ENCODE measurements around the gene PAK1.
"Not testable (repeated sequence)": the region's sequence is repeated elsewhere in the genome, so short reads cannot be mapped to it uniquely, and the experiment has no call there.

The PAK1 gene

DNA sequence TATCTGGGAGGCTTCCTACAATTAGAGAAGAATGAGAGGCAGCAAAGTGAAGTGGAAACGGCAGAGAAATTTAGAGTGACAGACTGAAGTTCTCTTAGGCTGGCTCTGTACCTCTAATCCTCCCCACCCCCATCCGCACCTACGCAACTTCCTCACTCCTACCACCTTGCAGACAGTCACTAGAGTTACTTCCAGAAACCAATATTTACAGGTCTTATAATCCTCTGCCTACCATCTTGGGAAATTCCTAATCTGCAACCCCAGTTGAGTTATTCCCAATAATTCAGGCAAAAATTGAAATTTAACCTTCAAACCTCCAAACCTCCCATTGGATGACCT, 71.7 kb downstream of the PAK1 start:
- Mint-ChIP-seq H3K9me3 (no peaks in the 10 kb centered on the region), H3K27me3 (no peaks in the 10 kb centered on the region), H3K36me3 (ENCODE audit: insufficient read depth) (no peaks in the 10 kb centered on the region), H3K4me3 (no peak overlapping the region), H3K4me1 (ENCODE audit: low read depth in 2 of 2) (peaks cover 1 to 12% of the 10 kb centered on the region in 2 donors), H3K27ac (no peak overlapping the region)
- no peak for ATAC-seq (replicated peaks)
- DNase-seq, result no peak

DNA sequence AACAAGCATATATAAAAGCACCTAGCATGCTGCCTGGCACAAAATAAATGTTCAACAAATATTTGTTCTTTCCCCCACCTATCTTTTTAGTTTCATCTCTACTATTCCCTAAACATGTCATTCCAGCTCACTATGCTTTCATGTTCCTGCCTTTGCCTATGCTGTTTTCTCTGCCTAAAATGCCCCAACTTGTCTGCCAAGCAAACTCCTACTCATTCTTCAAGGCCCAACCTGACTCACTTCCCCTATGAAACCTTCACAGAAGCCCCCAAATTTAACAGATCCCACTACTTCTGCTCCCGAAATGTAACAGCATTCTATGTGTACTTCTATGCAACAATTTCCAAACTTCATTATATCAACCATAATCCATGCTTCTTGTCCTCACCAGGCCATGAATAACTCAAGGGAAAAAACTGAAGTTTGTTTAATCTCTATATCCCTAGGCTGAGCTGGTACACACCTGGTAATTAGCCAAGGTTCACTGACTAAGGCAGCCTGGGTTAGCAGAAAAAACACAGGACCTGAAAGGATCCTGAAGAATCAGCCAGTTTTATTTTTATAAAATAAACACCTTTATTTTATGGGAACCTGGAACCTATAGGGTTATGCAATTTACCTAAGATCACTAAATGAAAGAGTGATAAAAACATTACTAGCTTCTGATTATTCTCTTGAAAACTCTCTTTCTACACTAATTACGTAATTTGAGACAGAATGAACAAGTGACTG, 72.2 kb downstream of the PAK1 start:
- peaks cover 1 to 11% of the 10 kb centered on the region in 2 donors for H3K4me1 Mint-ChIP-seq (ENCODE audit: low read depth in 2 of 2)
- H3K27me3 Mint-ChIP-seq, result no peaks in the 10 kb centered on the region
- no peaks in the 10 kb centered on the region for H3K9me3 Mint-ChIP-seq
- DNase-seq, result no peak
- ATAC-seq (replicated peaks), result no peak
- no peaks in the 10 kb centered on the region for H3K36me3 Mint-ChIP-seq (ENCODE audit: insufficient read depth)
- H3K4me3 Mint-ChIP-seq, result no peak overlapping the region
- no peak overlapping the region for H3K27ac Mint-ChIP-seq

DNA sequence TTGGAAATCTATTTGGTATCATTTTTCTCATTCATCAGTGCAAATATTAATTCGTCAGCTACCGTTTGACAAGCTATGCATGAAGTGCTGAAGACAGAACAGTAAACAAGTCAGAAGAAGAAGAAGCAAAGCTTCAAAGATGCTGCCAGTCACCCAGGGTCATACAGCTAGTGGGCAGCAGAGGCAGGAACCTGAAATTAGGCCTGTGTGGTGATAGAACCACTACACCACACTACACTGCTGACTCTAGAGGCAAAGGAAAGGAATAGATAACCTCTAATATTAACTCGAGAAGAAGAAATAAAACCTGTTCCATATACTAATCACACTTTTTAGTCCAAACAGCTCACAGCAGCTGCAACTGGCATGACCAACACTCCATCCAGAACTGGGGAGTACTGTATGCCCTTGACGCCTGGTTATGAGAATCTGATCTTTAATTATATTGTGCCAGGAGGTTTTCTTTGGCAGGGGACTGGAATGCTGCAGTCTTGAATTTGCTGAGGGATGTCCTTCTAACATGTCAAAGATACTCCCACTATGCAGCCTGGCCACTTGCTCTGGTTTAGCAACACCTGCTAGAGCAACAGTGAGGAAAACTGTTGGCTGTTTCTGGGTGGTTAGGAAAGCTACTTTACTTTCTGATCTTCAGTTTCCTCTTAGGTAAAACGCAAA, 73.0 kb downstream of the PAK1 start:
- no peak for DNase-seq
- no peak for ATAC-seq (replicated peaks)
- peaks cover 1 to 8% of the 10 kb centered on the region in 2 donors for H3K4me1 Mint-ChIP-seq (ENCODE audit: low read depth in 2 of 2)
- H3K4me3 Mint-ChIP-seq, result no peak overlapping the region
- no peaks in the 10 kb centered on the region for H3K36me3 Mint-ChIP-seq (ENCODE audit: insufficient read depth)
- no peak overlapping the region for H3K27ac Mint-ChIP-seq
- no peaks in the 10 kb centered on the region for H3K27me3 Mint-ChIP-seq
- no peaks in the 10 kb centered on the region for H3K9me3 Mint-ChIP-seq

DNA sequence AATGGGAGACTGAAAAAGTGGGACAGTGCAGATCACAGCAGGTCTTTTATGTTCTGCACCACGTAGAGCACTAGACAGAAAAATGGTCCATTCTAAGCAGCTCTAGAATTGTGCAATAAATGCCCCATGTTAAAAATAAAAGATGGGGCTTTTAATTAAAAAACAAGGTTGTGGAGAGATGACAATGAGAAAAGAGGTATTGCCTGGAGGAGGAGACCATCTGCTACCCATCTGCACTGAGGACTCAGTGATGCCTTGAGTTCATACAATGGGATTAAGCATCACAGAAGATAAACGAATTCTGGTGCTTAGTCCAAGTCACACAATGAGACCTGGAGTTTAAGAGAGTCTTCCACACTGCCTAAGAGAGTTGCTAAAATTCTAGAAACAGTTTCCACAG, 73.6 kb downstream of the PAK1 start:
- peaks cover 1 to 8% of the 10 kb centered on the region in 2 donors for H3K4me1 Mint-ChIP-seq (ENCODE audit: low read depth in 2 of 2)
- ATAC-seq (replicated peaks) (no peak), DNase-seq (no peak)
- H3K27ac Mint-ChIP-seq, result no peak overlapping the region
- no peaks in the 10 kb centered on the region for H3K36me3 Mint-ChIP-seq (ENCODE audit: insufficient read depth)
- no peak overlapping the region for H3K4me3 Mint-ChIP-seq
- H3K27me3 Mint-ChIP-seq, result no peaks in the 10 kb centered on the region
- no peaks in the 10 kb centered on the region for H3K9me3 Mint-ChIP-seq

DNA sequence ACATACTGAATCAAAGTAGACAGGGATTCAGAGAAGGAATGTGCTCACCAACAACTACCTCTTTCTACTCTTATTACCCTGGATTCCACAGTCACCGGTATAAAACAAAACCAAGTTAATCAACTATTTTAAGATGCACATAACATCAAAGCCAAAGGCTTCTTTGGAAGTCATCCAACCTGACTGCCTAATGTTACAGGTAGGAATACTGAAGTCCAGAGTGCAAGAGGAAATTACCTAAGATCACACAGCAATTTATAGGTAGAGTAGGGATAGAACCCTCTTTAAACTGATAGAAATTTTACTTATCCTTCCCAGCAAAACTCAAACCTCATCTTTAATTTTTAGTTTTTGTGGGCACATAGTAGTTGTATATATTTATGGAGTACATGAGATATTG, 76.3 kb downstream of the PAK1 start:
- Mint-ChIP-seq H3K27me3 (no peaks in the 10 kb centered on the region), H3K9me3 (no peaks in the 10 kb centered on the region), H3K4me1 (ENCODE audit: low read depth in 2 of 2) (peaks cover 0 to 1% of the 10 kb centered on the region in 2 donors), H3K27ac (no peak overlapping the region), H3K4me3 (no peak overlapping the region), H3K36me3 (ENCODE audit: insufficient read depth) (no peaks in the 10 kb centered on the region)
- DNase-seq (no peak), ATAC-seq (replicated peaks) (no peak)

DNA sequence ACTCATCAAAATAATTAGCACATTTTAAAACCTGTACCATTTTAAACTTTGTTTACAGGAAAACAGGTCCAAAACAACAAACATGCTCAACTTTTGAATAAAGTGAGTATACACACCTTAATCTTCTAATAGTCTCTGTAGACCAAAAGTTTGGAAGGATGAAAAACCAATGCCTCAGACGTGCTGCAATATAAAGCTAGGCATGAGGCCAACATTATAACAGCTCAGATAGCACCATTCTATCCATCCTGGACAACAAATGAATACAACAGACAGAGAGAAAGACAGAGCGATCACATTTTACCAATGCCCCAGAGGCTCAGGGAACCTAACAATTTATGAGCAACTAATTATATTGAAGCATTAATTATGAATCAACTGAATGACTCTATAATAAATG, 77.0 kb downstream of the PAK1 start:
- ATAC-seq (replicated peaks) (no peak), DNase-seq (no peak)
- H3K27me3 Mint-ChIP-seq, result no peaks in the 10 kb centered on the region
- H3K27ac Mint-ChIP-seq, result no peak overlapping the region
- peaks cover 0 to 1% of the 10 kb centered on the region in 2 donors for H3K4me1 Mint-ChIP-seq (ENCODE audit: low read depth in 2 of 2)
- H3K4me3 Mint-ChIP-seq, result no peak overlapping the region
- no peaks in the 10 kb centered on the region for H3K36me3 Mint-ChIP-seq (ENCODE audit: insufficient read depth)
- no peaks in the 10 kb centered on the region for H3K9me3 Mint-ChIP-seq

DNA sequence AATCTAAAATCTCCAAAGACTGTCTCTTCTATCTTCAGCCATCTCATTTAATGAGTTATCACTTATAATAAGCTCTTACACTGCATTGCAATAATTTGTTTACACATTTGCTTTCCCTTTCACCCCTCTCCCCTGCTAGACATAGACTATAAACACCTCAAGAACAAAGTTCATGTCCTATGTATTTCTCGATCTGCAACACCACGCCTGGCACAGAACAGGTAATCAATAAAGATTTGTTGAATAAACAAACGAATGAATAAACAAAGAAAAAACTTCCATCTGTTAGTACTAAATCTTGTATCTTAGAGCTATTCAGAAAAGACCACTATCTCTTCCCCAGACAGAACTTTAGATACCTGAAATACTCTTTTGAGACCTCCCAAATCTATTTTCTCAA, 77.6 kb downstream of the PAK1 start:
- no peaks in the 10 kb centered on the region for H3K27me3 Mint-ChIP-seq
- H3K4me3 Mint-ChIP-seq, result no peak overlapping the region
- no peak for DNase-seq
- peaks cover 0 to 1% of the 10 kb centered on the region in 2 donors for H3K4me1 Mint-ChIP-seq (ENCODE audit: low read depth in 2 of 2)
- H3K36me3 Mint-ChIP-seq (ENCODE audit: insufficient read depth), result no peaks in the 10 kb centered on the region
- no peaks in the 10 kb centered on the region for H3K9me3 Mint-ChIP-seq
- no peak overlapping the region for H3K27ac Mint-ChIP-seq
- no peak for ATAC-seq (replicated peaks)

DNA sequence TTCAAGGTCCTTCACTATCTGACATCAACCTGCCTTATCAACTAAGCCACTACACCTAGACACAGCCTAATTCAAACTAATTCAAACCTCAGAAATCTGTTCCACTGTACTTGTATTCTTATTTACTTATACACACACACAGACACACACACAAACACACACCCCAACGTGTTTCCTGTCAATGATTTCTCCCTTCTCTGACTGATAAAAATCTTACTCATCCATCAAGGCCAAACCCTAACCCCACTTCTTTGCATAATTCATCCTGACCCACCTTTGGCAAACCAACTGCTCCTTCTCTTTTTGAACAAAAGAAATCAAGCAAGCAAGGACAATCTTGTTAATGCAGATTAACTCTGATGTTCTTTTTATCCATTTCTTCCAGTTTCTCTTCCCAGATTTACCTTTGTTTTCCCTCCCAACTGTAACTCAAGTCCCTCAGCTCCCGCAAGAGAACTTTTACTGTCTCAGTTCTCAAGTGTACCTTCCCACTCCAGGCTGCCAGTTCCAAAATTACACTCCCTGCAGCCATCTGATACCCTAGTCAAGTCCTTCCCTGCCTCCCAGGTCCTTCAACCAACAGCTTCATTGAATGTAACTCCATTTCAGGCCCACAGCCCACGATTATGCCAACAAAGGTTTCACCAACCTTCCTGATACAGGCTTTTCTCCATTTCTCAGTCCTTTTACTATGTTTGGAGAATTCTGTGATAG, 78.3 kb downstream of the PAK1 start:
- no peak for ATAC-seq (replicated peaks)
- Mint-ChIP-seq H3K4me1 (ENCODE audit: low read depth in 2 of 2) (no peaks in the 10 kb centered on the region), H3K36me3 (ENCODE audit: insufficient read depth) (no peaks in the 10 kb centered on the region), H3K4me3 (no peak overlapping the region), H3K27ac (no peak overlapping the region), H3K27me3 (no peaks in the 10 kb centered on the region), H3K9me3 (no peaks in the 10 kb centered on the region)
- DNase-seq, result no peak

DNA sequence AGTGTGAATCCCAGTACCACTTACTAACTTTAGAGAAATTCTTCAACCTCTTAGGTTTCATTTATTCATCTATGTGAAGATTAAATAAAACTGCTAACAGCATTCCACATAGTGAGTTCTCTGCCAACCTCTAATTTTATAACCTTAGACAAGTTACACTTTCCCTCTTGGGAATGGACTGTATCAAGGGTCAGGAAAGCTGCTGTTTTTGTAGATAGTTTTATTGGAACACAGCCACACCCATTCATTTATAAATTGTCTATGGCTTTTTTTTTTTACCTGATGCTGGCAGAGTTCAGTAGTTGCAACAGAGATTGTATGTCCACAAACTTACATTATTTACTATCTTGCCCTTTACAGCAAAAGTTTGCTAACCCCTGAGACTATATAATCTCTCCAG, 81.1 kb downstream of the PAK1 start:
- DNase-seq, result no peak
- no peaks in the 10 kb centered on the region for H3K36me3 Mint-ChIP-seq (ENCODE audit: insufficient read depth)
- no peak for ATAC-seq (replicated peaks)
- H3K27ac Mint-ChIP-seq, result no peak overlapping the region
- no peaks in the 10 kb centered on the region for H3K27me3 Mint-ChIP-seq
- H3K9me3 Mint-ChIP-seq, result no peaks in the 10 kb centered on the region
- no peak overlapping the region for H3K4me3 Mint-ChIP-seq
- no peaks in the 10 kb centered on the region for H3K4me1 Mint-ChIP-seq (ENCODE audit: low read depth in 2 of 2)

DNA sequence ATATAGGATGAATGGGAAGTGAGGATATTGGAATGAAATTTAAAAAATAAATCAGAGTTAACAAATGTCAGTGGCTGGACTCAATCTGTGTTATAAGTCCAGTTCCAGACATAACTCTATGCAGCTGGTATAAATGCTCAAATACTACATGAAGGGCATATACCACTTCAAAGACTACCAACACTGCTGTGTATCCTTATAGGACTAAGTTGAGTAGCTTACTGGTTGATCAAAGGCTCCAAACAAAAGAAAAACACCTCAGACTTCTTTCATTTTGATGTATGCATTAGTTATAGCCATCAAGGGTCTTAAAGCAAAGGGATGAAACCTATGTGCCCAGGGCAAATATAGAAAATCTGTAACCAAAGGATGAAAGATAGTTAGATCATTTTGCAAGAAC, 86.2 kb downstream of the PAK1 start:
- H3K27ac Mint-ChIP-seq, result no peak overlapping the region
- H3K9me3 Mint-ChIP-seq, result no peaks in the 10 kb centered on the region
- DNase-seq (no peak), ATAC-seq (replicated peaks) (no peak)
- H3K36me3 Mint-ChIP-seq (ENCODE audit: insufficient read depth), result no peaks in the 10 kb centered on the region
- H3K27me3 Mint-ChIP-seq, result no peaks in the 10 kb centered on the region
- no peaks in the 10 kb centered on the region for H3K4me1 Mint-ChIP-seq (ENCODE audit: low read depth in 2 of 2)
- no peak overlapping the region for H3K4me3 Mint-ChIP-seq

DNA sequence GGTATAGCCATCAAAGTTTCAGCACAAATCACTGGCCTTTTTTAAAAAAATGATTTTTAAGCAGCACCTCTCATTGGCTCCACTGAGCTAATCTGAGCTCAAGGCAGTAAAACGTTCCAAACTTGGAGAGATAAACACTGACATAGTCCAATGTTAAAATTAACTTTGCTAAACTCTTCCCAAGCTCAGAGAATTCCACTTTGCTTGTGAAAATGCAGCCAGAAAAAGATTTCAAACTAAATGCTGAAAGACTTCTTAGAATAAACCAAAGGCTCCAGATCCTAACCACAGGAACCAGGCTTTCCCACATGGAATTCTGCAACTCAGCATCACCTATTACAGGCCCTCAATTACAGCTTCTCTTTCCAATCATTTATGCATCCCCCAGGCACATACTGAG, 87.7 kb downstream of the PAK1 start:
- Mint-ChIP-seq H3K27ac (no peak overlapping the region), H3K36me3 (ENCODE audit: insufficient read depth) (no peaks in the 10 kb centered on the region), H3K4me1 (ENCODE audit: low read depth in 2 of 2) (no peaks in the 10 kb centered on the region), H3K27me3 (no peaks in the 10 kb centered on the region), H3K9me3 (no peaks in the 10 kb centered on the region), H3K4me3 (no peak overlapping the region)
- DNase-seq (no peak), ATAC-seq (replicated peaks) (no peak)

DNA sequence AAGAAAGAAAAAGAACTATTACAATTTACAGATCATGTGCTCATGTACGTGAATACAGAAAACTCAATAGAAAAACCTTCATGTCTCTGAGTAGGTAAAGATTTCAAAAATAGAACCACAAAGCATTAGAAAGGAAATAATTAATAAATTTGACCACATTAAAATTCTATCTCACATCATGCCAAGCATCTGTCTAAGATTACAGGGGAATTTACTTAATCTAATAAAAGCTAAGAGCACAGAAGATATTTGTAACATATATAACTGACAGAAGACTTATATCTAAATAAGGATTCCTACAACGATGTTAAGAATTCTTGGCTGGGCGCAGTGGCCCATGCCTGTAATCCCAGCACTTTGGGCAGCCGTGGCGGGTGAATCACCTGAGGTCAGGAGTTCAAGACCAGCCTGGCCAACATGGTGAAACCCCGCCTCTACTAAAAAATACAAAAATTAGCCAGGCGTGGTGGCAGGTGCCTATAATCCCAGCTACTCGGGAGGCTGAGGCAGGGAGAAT, 88.6 kb downstream of the PAK1 start:
- not testable (repeated sequence) for DNase-seq; ATAC-seq (replicated peaks); H3K27me3 Mint-ChIP-seq; H3K36me3 Mint-ChIP-seq (ENCODE audit: insufficient read depth); H3K27ac Mint-ChIP-seq; H3K4me3 Mint-ChIP-seq; H3K9me3 Mint-ChIP-seq; H3K4me1 Mint-ChIP-seq (ENCODE audit: low read depth in 2 of 2)

DNA sequence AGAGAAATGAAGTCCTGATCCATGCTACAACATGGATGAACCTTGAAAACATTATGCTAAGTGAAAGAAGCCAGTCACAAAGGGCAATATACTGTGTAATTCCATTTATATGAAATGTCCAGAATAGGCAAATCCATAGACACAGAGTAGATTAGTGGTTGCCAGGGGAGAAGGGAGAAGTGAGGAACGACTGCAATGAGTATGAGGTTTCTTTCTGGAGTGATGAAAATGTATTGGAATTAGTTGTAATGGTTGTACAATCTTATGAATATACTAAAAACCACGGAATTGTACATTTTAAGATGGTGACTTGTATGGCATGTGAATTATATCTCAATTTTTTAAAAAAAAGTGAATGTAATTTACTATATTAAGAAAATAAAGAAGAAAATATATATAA, 89.3 kb downstream of the PAK1 start:
- H3K27me3 Mint-ChIP-seq, result no peaks in the 10 kb centered on the region
- peaks cover 1% of the 10 kb centered on the region for H3K36me3 Mint-ChIP-seq (ENCODE audit: insufficient read depth)
- H3K27ac Mint-ChIP-seq, result no peak overlapping the region
- ATAC-seq (replicated peaks) (no peak), DNase-seq (no peak)
- no peaks in the 10 kb centered on the region for H3K4me1 Mint-ChIP-seq (ENCODE audit: low read depth in 2 of 2)
- no peak overlapping the region for H3K4me3 Mint-ChIP-seq
- no peaks in the 10 kb centered on the region for H3K9me3 Mint-ChIP-seq

DNA sequence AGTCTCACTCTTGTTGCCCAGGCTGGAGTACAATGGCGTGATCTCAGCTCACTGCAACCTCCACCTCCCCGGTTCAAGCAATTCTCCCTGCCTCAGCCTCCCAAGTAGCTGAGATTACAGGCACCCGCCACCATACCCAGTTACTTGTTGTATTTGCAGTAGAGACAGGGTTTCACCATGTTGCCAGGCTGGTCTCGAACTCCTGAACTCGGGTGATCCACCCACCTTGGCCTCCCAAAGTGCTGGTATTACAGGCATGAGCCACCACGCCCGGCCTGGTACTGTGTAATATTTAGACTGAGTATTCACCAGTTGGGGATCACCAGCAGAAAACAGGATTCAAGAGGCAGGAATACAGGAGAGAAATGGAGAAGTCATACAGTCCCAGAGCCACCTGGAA, 90.5 kb downstream of the PAK1 start:
- H3K9me3 Mint-ChIP-seq; H3K27ac Mint-ChIP-seq; DNase-seq; H3K4me1 Mint-ChIP-seq (ENCODE audit: low read depth in 2 of 2); H3K4me3 Mint-ChIP-seq; ATAC-seq (replicated peaks); H3K27me3 Mint-ChIP-seq; H3K36me3 Mint-ChIP-seq (ENCODE audit: insufficient read depth): not testable (repeated sequence)
